ENCODE results near the gene MTUS2.
"Not testable (repeated sequence)": the region's sequence is repeated elsewhere in the genome, so short reads cannot be mapped to it uniquely, and the experiment has no call there.

MTUS2 gene

DNA sequence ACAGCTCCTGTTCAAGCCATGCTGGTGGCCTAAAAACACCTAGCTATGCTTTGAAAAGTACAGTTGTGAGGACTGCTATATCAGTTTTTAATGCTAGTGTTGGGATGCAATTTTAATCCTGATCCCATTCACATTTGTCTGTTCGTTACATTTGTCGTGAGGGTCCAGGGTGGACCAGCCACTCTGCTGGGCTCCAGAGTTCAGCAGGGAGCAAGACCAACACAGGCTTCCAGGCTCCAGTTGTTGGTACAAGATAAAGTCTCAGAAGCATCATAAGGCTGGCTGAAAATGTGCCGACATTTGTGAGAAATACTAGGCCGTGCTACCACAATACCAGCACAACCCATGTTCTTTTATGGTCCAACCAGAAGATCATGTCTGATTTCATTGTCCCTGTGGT is 564.7 kb downstream of the MTUS2 start:
- no peak for DNase-seq (ENCODE audit: insufficient read length, low spot score)
- no peak for FAIRE-seq
- no peak for TF ChIP-seq POLR2A (IDR thresholded peaks at IDR 0.05; ENCODE audit: low read depth, low read length)

DNA sequence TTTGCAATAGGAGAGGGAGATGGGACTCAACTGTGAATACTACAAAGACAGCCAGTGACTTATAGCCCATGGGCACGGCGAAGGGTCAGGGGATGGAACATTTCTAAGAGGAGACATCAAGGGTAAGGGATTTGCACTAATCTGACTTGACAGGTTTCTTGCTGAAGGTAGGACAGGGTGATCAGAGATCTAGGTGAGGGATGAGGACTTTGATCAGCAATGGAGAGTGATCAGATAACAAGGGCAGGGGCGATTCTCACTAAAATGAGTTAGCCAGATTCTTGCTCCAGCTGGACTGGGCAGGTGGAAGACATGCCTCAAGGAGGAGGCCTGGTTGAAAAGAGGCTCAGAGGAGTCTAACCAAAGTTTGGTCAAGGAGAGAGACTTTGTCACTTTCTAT is 566.1 kb downstream of the MTUS2 start:
- DNase-seq (ENCODE audit: insufficient read length, low spot score) (no peak), FAIRE-seq (no peak)
- TF ChIP-seq POLR2A (IDR thresholded peaks at IDR 0.05; ENCODE audit: low read depth, low read length), result no peak

DNA sequence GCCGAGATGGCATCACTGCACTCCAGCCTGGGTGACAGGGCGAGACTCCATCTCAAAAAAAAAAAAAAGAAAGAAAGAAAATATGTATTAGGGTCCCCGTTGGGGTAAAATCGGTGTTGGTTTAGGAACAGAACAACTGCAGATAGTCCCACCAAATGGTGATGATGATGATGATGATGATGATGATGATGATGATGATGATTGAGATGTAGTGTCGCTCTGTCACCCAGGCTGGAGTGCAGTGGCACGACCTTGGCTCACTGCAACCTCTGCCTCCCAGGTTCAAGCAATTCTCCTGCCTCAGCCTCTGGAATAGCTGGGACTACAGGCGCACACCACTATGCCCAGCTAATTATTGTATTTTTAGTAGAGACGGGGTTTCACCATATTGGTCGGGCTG is 570.5 kb downstream of the MTUS2 start:
- not testable (repeated sequence) for FAIRE-seq; DNase-seq (ENCODE audit: insufficient read length, low spot score)

DNA sequence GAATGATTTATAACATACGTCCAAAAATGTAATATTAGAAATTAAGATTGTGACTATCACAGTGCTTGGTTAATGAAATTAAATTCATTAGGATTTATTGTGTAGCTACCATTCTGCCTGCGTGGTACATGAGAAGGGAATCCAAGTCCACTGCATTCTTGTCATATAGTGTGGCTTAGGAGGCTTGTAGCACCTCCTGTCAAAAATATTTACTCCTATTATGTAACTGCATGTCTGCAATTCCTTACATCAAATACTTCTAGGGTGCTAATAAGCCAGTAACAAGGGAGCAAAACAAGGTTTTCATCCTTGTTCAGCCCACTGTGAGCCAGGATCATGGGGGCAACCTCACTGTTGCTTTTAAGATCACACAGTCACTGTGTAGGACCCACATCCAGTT is 576.3 kb downstream of the MTUS2 start:
- FAIRE-seq, result no peak
- no peak for DNase-seq (ENCODE audit: insufficient read length, low spot score)
- TF ChIP-seq POLR2A (IDR thresholded peaks at IDR 0.05; ENCODE audit: low read depth, low read length), result no peak

DNA sequence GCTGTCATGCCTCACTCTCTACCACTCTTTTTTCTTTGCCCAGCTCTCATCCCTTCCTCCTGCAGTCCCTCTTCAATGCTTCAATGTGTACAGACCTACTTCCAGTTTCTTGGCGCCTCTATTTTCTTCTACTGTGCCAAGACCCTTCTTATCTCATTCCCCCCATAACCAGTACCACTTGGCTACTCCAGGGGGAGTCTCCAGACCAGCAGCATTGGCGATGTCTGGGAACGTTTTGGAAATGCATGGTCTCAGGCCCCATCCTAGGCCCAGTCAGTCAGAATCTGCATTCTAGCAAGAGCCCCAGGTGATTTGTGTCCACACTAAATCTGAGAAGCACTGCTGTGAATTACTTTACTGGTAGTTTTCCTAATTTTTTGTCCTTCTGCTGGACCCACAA is 577.1 kb downstream of the MTUS2 start:
- FAIRE-seq (no peak), DNase-seq (ENCODE audit: insufficient read length, low spot score) (no peak)
- no peak for TF ChIP-seq POLR2A (IDR thresholded peaks at IDR 0.05; ENCODE audit: low read depth, low read length)

DNA sequence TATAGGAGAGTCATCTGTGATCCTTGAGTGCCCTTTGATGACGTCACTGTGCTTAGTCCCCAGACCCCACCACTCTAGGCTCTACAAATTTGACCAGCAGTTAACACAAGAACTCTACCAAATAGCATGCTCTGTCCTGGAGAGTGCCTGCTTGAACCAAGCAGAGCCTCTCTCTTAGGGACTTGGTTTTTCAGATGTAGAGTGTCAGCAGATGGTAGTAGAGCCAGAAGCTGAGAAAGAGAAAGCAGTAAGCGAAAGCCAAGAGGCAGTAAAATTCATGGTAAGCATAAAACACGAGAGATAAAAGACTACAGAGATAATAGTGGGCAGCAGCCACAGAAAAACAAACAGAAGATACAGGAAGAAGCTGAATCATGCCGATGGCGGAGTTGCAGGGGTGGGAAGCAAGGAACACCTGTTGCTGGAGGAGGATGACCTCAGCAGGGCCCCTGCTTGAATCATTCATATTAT is 582.1 kb downstream of the MTUS2 start:
- DNase-seq (ENCODE audit: insufficient read length, low spot score) (no peak), FAIRE-seq (no peak)
- no peak for TF ChIP-seq POLR2A (IDR thresholded peaks at IDR 0.05; ENCODE audit: low read depth, low read length)

DNA sequence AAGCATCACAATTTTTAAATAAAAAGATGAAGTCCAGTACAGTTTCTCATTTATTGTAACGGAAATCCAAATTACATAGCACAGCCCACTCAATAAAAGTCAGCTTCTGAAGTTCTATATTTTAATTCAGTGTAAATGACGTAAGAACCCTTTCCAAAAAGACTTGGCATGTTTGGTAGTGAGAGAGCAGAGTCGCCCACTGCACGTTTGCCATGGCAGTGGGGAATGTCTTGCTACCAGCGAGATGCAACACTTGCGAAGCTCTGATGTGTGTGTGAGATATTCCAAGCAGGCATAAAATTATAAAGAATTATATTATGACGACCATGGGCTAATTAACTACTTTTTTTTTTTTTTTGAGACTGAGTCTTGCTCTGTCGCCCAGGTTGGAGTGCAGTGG is 585.3 kb downstream of the MTUS2 start:
- no peak for DNase-seq (ENCODE audit: insufficient read length, low spot score)
- FAIRE-seq, result no peak

DNA sequence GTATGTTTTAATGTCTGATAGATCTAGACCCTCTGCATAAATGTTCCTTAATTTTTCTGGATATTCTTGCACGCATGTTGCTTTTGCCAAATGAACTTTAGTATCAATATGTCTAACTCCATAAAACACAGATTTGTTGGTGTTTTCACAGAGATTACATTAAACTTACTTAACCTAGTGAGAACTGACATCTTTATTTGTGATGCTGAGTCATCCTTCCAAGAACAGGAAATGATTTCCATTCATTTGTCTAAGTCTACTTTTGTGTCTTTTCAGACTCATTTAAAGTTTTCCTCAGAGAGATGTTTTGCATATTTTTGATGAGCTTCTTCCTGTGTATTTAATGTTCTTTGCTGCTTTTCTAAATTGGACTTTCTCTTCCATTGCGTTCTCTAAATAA is 591.3 kb downstream of the MTUS2 start:
- DNase-seq (ENCODE audit: insufficient read length, low spot score), result no peak
- no peak for FAIRE-seq
- no peak for TF ChIP-seq POLR2A (IDR thresholded peaks at IDR 0.05; ENCODE audit: low read depth, low read length)

More for the DNA sequence above, 585.3 kb downstream of the MTUS2 start:
- TF ChIP-seq POLR2A (IDR thresholded peaks at IDR 0.05; ENCODE audit: low read depth, low read length), result no peak

DNA sequence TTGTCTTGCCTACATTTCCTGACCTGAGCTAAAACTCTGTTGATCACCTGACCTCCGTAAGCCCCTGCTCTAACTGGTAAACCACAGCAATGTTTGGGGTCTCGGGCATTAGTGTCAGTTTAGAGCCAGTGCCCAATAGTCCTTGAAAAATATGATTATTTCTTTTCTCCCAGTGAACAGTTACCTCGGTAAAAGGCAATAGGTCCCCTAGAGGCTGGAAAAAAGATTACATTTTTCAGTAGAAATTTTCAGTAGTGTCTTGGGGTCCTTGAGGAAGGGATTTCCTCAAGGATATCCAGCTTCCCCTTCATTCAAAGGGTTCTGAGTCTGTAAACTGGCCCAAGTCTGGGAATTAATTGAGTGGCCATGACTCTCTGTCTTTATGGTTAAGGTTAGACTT is 597.9 kb downstream of the MTUS2 start:
- DNase-seq (ENCODE audit: insufficient read length, low spot score), result no peak
- no peak for TF ChIP-seq POLR2A (IDR thresholded peaks at IDR 0.05; ENCODE audit: low read depth, low read length)
- FAIRE-seq, result no peak

DNA sequence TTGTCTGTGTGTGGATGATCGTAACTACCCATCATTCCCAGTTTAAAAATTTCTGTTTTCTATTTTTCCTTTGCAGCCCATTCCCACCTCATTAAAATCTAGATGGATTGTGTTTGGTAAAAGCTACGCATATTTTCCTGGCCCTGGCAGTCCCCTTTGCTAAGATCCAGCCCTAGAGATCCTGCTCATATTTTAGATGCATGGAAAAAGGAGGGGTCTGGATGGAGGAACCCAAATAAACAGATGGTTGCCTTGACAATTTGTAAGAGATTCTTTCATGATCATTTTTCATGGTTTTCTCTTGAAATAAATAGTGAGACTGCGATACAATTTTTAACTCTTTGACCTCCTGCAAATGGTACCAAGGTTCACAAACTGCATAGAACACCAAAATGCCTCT is 601.0 kb downstream of the MTUS2 start:
- FAIRE-seq, result no peak
- DNase-seq (ENCODE audit: insufficient read length, low spot score), result no peak
- no peak for TF ChIP-seq POLR2A (IDR thresholded peaks at IDR 0.05; ENCODE audit: low read depth, low read length)

DNA sequence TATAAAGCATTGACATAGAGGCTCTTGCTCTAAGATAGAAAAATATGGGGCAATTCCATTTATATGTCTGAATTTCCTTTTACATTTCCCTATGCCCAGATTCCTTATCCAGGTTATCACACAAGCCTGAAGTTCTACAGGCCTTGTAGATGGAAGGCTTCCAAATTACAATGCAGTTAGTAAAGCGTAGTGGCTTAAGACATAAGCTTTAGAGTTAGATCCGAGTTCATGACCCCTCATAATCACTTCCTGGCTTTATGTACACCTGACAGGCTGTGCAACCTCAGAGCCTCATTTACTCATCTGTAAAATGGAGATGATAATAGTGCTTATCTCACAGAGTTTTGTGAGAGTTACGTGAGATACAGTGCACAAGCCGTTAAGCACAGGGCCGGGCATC is 601.9 kb downstream of the MTUS2 start:
- FAIRE-seq (no peak), DNase-seq (ENCODE audit: insufficient read length, low spot score) (no peak)
- no peak for TF ChIP-seq POLR2A (IDR thresholded peaks at IDR 0.05; ENCODE audit: low read depth, low read length)

DNA sequence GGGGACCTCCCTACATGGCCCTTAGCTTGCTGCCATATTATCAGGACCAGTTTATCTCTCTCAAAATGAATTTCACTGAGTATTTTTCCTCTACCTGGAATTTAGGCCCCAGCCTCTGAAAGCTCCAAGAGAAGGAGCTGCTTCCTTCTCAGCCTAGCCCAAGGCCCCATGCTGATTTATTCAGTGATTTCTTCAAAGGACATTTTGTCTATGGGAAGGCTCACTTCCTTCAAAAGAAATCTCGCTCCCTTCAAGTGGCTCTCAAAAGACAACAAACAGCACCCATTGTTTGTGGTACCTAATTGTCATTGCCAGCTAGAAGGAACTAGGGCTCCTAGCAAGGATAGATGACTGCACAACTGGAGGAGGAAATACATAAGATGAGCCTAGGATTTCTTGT is 602.9 kb downstream of the MTUS2 start:
- no peak for DNase-seq (ENCODE audit: insufficient read length, low spot score)
- no peak for TF ChIP-seq POLR2A (IDR thresholded peaks at IDR 0.05; ENCODE audit: low read depth, low read length)
- FAIRE-seq, result no peak

DNA sequence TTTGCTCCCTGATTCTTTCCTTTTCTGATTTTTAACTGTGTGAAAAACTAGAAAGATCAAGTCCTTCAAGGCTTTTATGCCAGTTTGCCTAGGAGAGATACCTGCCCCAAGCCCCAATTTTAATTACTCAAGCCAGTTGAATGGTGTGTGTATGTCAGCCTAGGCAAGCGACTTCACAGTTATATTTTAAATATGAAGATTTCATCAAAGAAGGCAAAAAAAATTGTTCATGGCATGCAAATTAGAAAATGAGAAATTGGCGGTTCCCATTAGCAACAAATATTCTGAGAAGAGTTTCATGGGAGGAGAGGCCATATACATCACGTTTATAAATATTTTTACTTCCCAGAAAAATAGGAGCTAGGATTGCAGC is 607.8 kb downstream of the MTUS2 start:
- no peak for FAIRE-seq
- no peak for DNase-seq (ENCODE audit: insufficient read length, low spot score)
- TF ChIP-seq POLR2A (IDR thresholded peaks at IDR 0.05; ENCODE audit: low read depth, low read length), result no peak

DNA sequence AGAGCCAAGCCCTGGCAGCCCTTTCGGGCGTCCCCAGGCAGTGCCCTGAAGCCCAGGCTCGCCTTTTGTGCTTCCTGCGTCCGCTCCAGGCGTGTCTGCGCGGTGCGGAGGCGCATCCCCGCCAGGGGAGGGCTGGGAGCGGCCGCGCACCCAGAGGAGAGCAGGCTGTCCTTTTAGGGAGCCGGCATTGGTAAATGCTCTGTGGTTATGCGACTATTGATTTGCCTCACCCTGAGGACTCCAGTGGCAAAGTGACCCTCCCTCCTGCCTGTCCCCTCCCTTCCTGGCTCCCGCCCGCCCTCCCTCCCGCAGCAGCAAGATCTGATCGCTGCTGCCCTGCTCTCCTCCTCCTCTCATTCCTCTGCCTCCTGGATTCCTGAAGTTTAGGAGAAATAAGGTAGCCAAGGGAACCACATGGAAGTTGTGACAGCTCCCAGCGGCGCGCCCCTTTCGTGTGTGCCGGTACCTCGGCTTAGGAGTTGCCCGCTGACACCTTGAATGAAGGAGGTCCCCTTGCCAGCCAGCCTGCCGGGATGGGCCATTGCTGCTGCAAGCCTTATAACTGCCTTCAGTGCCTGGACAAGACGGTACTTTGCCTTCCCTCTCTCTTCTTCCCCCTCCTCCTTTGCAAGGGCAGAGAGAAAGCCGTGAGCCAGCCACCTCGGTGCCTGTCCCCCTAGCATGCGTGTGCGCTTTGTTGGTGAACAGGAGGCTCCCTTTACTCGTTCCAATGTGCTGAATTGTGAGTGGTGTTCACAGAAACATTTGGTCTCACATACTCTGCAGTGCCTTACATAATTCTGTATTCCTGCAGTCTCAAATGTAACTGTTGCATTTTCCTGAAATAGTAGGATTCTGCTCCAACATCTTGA is 608.4 kb downstream of the MTUS2 start:
- FAIRE-seq (no peak), DNase-seq (ENCODE audit: insufficient read length, low spot score) (no peak)
- no peak for TF ChIP-seq POLR2A (IDR thresholded peaks at IDR 0.05; ENCODE audit: low read depth, low read length)

DNA sequence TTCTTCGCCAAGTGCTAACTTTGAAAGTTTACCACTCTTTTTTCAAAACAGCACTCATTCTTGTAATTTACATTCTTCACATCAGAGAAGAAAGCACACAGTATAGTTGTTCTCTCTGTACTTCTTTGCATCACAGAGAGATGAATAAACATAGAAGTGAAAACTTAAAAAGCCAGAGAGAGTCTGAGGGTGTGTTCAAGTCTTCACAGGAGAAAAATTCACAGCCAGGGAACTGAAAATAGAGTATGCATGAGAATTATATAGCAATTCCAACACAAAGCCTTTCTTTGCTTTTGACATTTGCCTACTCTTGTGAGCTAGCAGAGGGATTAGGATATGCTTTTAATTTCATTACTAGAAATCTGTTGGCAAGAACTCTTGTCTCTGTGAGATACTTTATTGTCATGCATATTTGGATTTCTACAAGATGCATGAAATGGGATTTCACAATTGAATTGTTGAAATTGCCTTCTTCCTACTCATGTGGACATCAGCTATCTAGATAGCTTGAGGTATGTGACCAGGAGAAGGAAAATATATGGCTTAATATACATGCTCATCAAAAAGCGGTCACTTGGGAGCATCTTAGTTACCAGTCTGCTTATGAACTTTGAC is 609.3 kb downstream of the MTUS2 start:
- TF ChIP-seq POLR2A (IDR thresholded peaks at IDR 0.05; ENCODE audit: low read depth, low read length), result no peak
- DNase-seq (ENCODE audit: insufficient read length, low spot score), result no peak

More for the DNA sequence above, 609.3 kb downstream of the MTUS2 start:
- FAIRE-seq, result no peak
